Stomach (tissue), 9 donors: ENCODE data around the gene WRAP53. TPM values are rescaled to one million over a fixed set of nuclear protein-coding genes. Genes with fewer than 3 reads are reported as not detected.

Source experiments
- DNase-seq, 2 donors: peaks; one replicate each; pipeline versions ENCODE4 v3.0.0 to v3.0.0-alpha.2; 2013 to 2019
- H3K27ac ChIP-seq, 5 donors: fragments of 200-600 bp in 4 of 5; sonication (generic) in 4 of 5; one replicate each; pipeline ENCODE4 v1.5.1; 2013 to 2019; ENCODE audit warnings: mild to moderate bottlenecking in 1 of 5, moderate library complexity in 1 of 5
- H3K27me3 ChIP-seq, 3 donors: fragments of 200-600 bp; sonication (generic); one replicate each; pipeline ENCODE4 v1.5.1; 2017 to 2019; ENCODE audit warnings: mixed run types in 1 of 3
- H3K36me3 ChIP-seq, 4 donors: fragments of 200-600 bp; sonication (generic); 1 replicate in 3 of 4; 2 replicates in 1 of 4; pipeline ENCODE4 v1.5.1; 2016 to 2019
- H3K4me1 ChIP-seq, 4 donors: fragments of 200-600 bp; sonication (generic); one replicate each; pipeline ENCODE4 v1.5.1; 2016 to 2019
- H3K4me3 ChIP-seq, 4 donors: fragments of 200-600 bp; sonication (generic) in 3 of 4; one replicate each; pipeline ENCODE4 v1.5.1; 2016 to 2019; ENCODE audit warnings: mild to moderate bottlenecking in 1 of 4
- H3K9me3 ChIP-seq, 4 donors: fragments of 200-600 bp; sonication (generic); one replicate each; pipeline ENCODE4 v1.5.1; 2016 to 2019
- EP300 ChIP-seq: sonication (generic); formaldehyde crosslinking; IDR thresholded peaks from one replicate; pipeline ENCODE4 v1.6.1; 2017; ENCODE audit warnings: antibody characterized with exemption
- POLR2A ChIP-seq, 4 donors: fragments of 450-650 bp; IDR thresholded peaks; one replicate each; pipeline ENCODE4 v1.6.1; 2016; ENCODE audit warnings: antibody characterized with exemption in 4 of 4, control low read depth in 2 of 4, mild to moderate bottlenecking in 1 of 4, moderate library complexity in 1 of 4
- POLR2AphosphoS5 ChIP-seq, 3 donors: sonication (generic); formaldehyde crosslinking; IDR thresholded peaks; one replicate each; pipeline ENCODE4 v1.6.1; 2016; ENCODE audit warnings: antibody characterized with exemption in 3 of 3
- WGBS, 5 donors: extraction: QIAGEN DNeasy Blood & Tissue Kit in 3 of 5; methylation state at CpG; one replicate each; pipeline versions ENCODE4 v1.1.5 to v1.1.7; 2013 to 2018; 5-methylcytosine and 5-hydroxymethylcytosine counted together
- intact Hi-C: fragments of 100-400 bp; cut with DNase I; formaldehyde crosslinking; loops from one replicate; pipeline ENCODE4 v1.15.1; 2023; ENCODE audit warnings: low total_unique reads
- polyA plus RNA-seq, 3 donors: library from polyadenylated mRNA; stranded (reverse); fragments of 200-250 nt; gene quantifications; one replicate each; pipeline ENCODE4 v1.2.3, GENCODE V29; 2013
- total RNA-seq, 5 donors: library from RNA; depleted of rRNA; stranded (reverse); fragments of >200 nt; gene quantifications; one replicate each; pipeline versions ENCODE4 v1.1.0 to v1.2.3, GENCODE V29; 2014 to 2016
- TF ChIP-seq, protein P1 (sequence below), 7 experiments: fragments of 450-650 bp in 4 of 7; fragments of 200-600 bp in 3 of 7; sonication (generic) in 3 of 7; IDR thresholded peaks; one replicate each; pipeline ENCODE4 v1.5.1; 2016 to 2019; ENCODE audit warnings: antibody characterized with exemption in 7 of 7, control low read depth in 2 of 7, mild to moderate bottlenecking in 1 of 7
- donor health status: healthy with polysubstance abuse.
- donor health status: Bipolar disorder and iron deficiency.
- donor health status: healthy.

The WRAP53 gene
- total and polyA plus RNA-seq, 8 donors, result 1.8 to 12.6 (median 3.8) TPM

GRCh38 chr17:7705269-7706255, 17.3 kb downstream of the WRAP53 start:
- peak in 1 of 2 donors; percentile 50 for DNase-seq

DNA sequence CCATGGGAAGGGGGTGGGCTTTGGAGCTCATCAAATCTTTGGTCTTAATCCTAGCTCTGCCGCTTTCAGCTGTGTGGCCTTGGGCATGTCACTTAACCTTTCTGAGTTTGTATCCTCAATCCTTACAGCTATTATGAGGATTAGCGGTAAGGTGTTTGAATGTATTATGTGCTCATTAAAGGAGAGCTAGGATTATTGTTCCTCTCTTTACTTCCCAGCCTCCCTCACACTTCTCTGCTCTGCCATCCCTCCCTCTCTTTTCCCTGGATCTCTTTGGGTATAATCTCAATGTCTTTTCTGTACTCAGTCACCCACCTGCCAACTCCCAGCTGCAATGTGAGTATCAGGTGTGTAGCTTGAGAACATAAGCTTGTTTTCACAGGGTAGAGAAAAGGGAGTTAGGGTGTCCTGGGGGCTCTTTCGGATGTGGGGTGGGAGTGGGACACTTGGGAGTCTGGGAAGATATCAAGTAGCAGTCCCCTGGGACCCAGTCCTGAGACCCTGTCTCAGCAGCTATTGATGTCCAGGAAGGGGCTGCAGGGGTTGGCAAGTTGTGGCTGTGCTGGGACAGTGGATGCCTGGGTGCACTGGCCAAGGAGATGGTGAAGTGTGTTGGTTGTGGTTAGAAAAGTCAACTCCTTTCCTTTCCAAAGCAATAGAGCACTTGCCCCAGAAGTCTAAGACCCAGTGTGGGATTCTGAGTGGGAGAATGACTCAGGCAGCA, 18.5 kb downstream of the WRAP53 start:
- peaks cover 4 to 15% (median 12%) of the 10 kb centered on the region in 4 donors for H3K36me3 ChIP-seq
- no peak overlapping the region for H3K4me3 ChIP-seq
- H3K4me1 ChIP-seq, result peaks cover 14 to 26% (median 19%) of the 10 kb centered on the region in 4 donors
- 88 to 94% (median 93%) methylated on average over 3 of the region's 3 CpGs for WGBS, 5 donors
- peaks cover 15 to 100% (median 39%) of the 10 kb centered on the region in 3 donors for H3K27me3 ChIP-seq
- TF ChIP-seq, protein P1, sequence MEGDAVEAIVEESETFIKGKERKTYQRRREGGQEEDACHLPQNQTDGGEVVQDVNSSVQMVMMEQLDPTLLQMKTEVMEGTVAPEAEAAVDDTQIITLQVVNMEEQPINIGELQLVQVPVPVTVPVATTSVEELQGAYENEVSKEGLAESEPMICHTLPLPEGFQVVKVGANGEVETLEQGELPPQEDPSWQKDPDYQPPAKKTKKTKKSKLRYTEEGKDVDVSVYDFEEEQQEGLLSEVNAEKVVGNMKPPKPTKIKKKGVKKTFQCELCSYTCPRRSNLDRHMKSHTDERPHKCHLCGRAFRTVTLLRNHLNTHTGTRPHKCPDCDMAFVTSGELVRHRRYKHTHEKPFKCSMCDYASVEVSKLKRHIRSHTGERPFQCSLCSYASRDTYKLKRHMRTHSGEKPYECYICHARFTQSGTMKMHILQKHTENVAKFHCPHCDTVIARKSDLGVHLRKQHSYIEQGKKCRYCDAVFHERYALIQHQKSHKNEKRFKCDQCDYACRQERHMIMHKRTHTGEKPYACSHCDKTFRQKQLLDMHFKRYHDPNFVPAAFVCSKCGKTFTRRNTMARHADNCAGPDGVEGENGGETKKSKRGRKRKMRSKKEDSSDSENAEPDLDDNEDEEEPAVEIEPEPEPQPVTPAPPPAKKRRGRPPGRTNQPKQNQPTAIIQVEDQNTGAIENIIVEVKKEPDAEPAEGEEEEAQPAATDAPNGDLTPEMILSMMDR (IDR thresholded peaks at IDR 0.05), result no peak
- no peak for TF ChIP-seq EP300
- intact Hi-C loops, result no loop called here
- DNase-seq, result no peak
- no peak overlapping the region for H3K27ac ChIP-seq
- no peaks in the 10 kb centered on the region for H3K9me3 ChIP-seq

More at GRCh38 chr17:7705269-7706255, 17.3 kb downstream of the WRAP53 start:
- Histone ChIP-seq H3K36me3 (peaks cover 9 to 27% (median 24%) of the 10 kb centered on the region in 4 donors), H3K27me3 (peaks cover 15 to 98% (median 33%) of the 10 kb centered on the region in 3 donors), H3K4me3 (peak overlapping the region; percentile 43 to 55 (median 44)), H3K9me3 (no peaks in the 10 kb centered on the region), H3K27ac (no peak overlapping the region), H3K4me1 (peaks cover 14 to 26% (median 19%) of the 10 kb centered on the region in 4 donors)
- 4 to 15% (median 5%) methylated on average over 13 to 50 of the region's 50 CpGs for WGBS, 5 donors
- no peak for TF ChIP-seq POLR2AphosphoS5 (IDR thresholded peaks at IDR 0.05)
- TF ChIP-seq, protein P1 (IDR thresholded peaks at IDR 0.05), result no peak
- no peak for TF ChIP-seq POLR2A (IDR thresholded peaks at IDR 0.05)
- no peak for TF ChIP-seq EP300
- intact Hi-C loops, result no loop called here

GRCh38 chr17:7707446-7707845, 19.2 kb downstream of the WRAP53 start:
- intact Hi-C loops, result no loop called here

More at GRCh38 chr17:7707446-7707845, 19.2 kb downstream of the WRAP53 start:
- Histone ChIP-seq H3K4me3 (no peak overlapping the region), H3K27me3 (peaks cover 21 to 100% (median 46%) of the 10 kb centered on the region in 3 donors), H3K4me1 (peaks cover 14 to 26% (median 19%) of the 10 kb centered on the region in 4 donors), H3K27ac (no peak overlapping the region), H3K9me3 (no peaks in the 10 kb centered on the region), H3K36me3 (peaks cover 0 to 8% (median 5%) of the 10 kb centered on the region in 4 donors)
- 80 to 86% (median 83%) methylated on average over 9 of the region's 9 CpGs for WGBS, 5 donors
- DNase-seq, result no peak
- TF ChIP-seq POLR2A (IDR thresholded peaks at IDR 0.05), result no peak
- TF ChIP-seq, protein P1 (IDR thresholded peaks at IDR 0.05), result no peak
- TF ChIP-seq EP300, result no peak
- no peak for TF ChIP-seq POLR2AphosphoS5 (IDR thresholded peaks at IDR 0.05)
